Activated B cell treated with CpG ODN at 0.5 μM for 24 hours (primary cell): ENCODE measurements around the gene RETREG2. TPM values are rescaled to one million over a fixed set of nuclear protein-coding genes. Genes with fewer than 3 reads are reported as not detected.

ENCODE experiments used
- ATAC-seq: fragments of 200-7000 bp; cut with Tn5 transposase; one replicate; pipeline ENCODE4 v1.10.0; 2021; ENCODE audit warnings: low read depth, mild to moderate bottlenecking, moderate library complexity
- CTCF ChIA-PET: fragments of 350-600 bp; sonication (Branson Sonifier 250); formaldehyde crosslinking; loops from one replicate; lab custom pipeline; 2021; ENCODE audit warnings: antibody characterized with exemption; lab: Charles Lee
- POLR2A ChIA-PET: fragments of 350-600 bp; sonication (Branson Sonifier 250); formaldehyde crosslinking; loops from one replicate; lab custom pipeline; 2021; ENCODE audit warnings: antibody characterized with exemption; lab: Charles Lee
- DNase-seq: peaks from one replicate; pipeline ENCODE4 v3.0.0; 2022
- H3K27ac Mint-ChIP-seq: one replicate; pipeline ENCODE4 v1.8.0; 2020; ENCODE audit warnings: mixed read lengths
- H3K27me3 Mint-ChIP-seq: one replicate; pipeline ENCODE4 v1.8.0; 2021; ENCODE audit warnings: mixed read lengths
- H3K36me3 Mint-ChIP-seq: one replicate; pipeline ENCODE4 v1.8.0; 2021; ENCODE audit warnings: low read depth, mixed read lengths
- H3K4me1 Mint-ChIP-seq: one replicate; pipeline ENCODE4 v1.8.0; 2021; ENCODE audit warnings: mixed read lengths
- H3K4me3 Mint-ChIP-seq: one replicate; pipeline ENCODE4 v1.8.0; 2020; ENCODE audit warnings: mild to moderate bottlenecking, mixed read lengths
- H3K9me3 Mint-ChIP-seq: one replicate; pipeline ENCODE4 v1.8.0; 2020; ENCODE audit warnings: mixed read lengths
- CTCF ChIP-seq: fragments of 200-600 bp; IDR thresholded peaks from one replicate; pipeline ENCODE4 v1.8.0; 2022; ENCODE audit warnings: antibody characterized with exemption, mild to moderate bottlenecking
- intact Hi-C: fragments of 100-400 bp; cut with micrococcal nuclease; formaldehyde crosslinking; loops from one replicate; pipeline ENCODE4 v1.15.1; 2024
- total RNA-seq: library from RNA; stranded (reverse); gene quantifications from 2 replicates; pipeline ENCODE4 v1.2.3, GENCODE V29; 2022

RETREG2 gene
- total RNA-seq = 60.5 and 78.6 TPM in 2 replicates

GRCh38 chr2:219177552-219178376 is at the start of gene RETREG2:
Gene RETREG2 (plus strand): TSS chr2:219178275. CDS start chr2:219178353, 78 bp downstream.
- Mint-ChIP-seq H3K4me3 (peak within 1 kb of the TSS; percentile 96), H3K27me3 (no peaks in the 10 kb centered on the region), H3K9me3 (no peaks in the 10 kb centered on the region), H3K4me1 (peaks cover 40% of the 10 kb centered on the region), H3K27ac (peak within 1 kb of the TSS; percentile 99), H3K36me3 (peaks cover 76% of the 10 kb centered on the region)
- peak; percentile 78 for DNase-seq
- intact Hi-C loops = loop anchor here (1.0 to 5.0 kb wide), 18 partner anchors 10 to 960 kb away; partner anchors contain the start of genes AAMP, ABCB6, ANKZF1 and ARPC2
- peak; percentile 45 for ATAC-seq
- ChIA-PET POLR2A (interaction anchor here (0.6 to 4.7 kb wide), 18 partner anchors 11 to 279 kb away, joined by 3 to 98 read pairs (median 20); partner anchors contain the start of genes ABCB6, ANKZF1, ATG9A and DNAJB2), CTCF (interaction anchor here (4.7 kb wide), 1 partner anchor 117 kb away, joined by 33 read pairs; no protein-coding TSS in a partner anchor)
- no peak for TF ChIP-seq CTCF

- Mint-ChIP-seq H3K9me3 (no peaks in the 10 kb centered on the region), H3K27me3 (no peaks in the 10 kb centered on the region), H3K27ac (no peak overlapping the region), H3K4me3 (no peak overlapping the region), H3K36me3 (peaks cover 44% of the 10 kb centered on the region), H3K4me1 (no peaks in the 10 kb centered on the region)
- no peak for DNase-seq
- no peak for ATAC-seq
- intact Hi-C loops = no loop called here
- no peak for TF ChIP-seq CTCF
- ChIA-PET POLR2A (no interaction called here), CTCF (no interaction called here)
Measured at GRCh38 chr2:219128396-219128795, 49.7 kb upstream of the RETREG2 start.

- ChIA-PET POLR2A (no interaction called here), CTCF (no interaction called here)
Measured at GRCh38 chr2:219129589-219129988, 48.5 kb upstream of the RETREG2 start.

GRCh38 chr2:219131327-219131726 is 46.7 kb upstream of the RETREG2 start:
- intact Hi-C loops = no loop called here
- H3K4me3 Mint-ChIP-seq = no peak overlapping the region
- ChIA-PET POLR2A (no interaction called here), CTCF (no interaction called here)
- ATAC-seq = no peak
- TF ChIP-seq CTCF = no peak
- no peaks in the 10 kb centered on the region for H3K4me1 Mint-ChIP-seq
- H3K36me3 Mint-ChIP-seq = peaks cover 41% of the 10 kb centered on the region
- no peaks in the 10 kb centered on the region for H3K27me3 Mint-ChIP-seq
- no peaks in the 10 kb centered on the region for H3K9me3 Mint-ChIP-seq
- no peak for DNase-seq
- H3K27ac Mint-ChIP-seq = no peak overlapping the region

More at GRCh38 chr2:219129589-219129988, 48.5 kb upstream of the RETREG2 start:
- Mint-ChIP-seq H3K27me3 (no peaks in the 10 kb centered on the region), H3K4me3 (no peak overlapping the region), H3K4me1 (no peaks in the 10 kb centered on the region), H3K27ac (no peak overlapping the region), H3K9me3 (no peaks in the 10 kb centered on the region), H3K36me3 (peaks cover 45% of the 10 kb centered on the region)
- no peak for TF ChIP-seq CTCF
- intact Hi-C loops = no loop called here
- DNase-seq (no peak), ATAC-seq (no peak)

- TF ChIP-seq CTCF = no peak
- Mint-ChIP-seq H3K27me3 (no peaks in the 10 kb centered on the region), H3K27ac (no peak overlapping the region), H3K4me3 (no peak overlapping the region), H3K36me3 (peaks cover 37% of the 10 kb centered on the region), H3K4me1 (no peaks in the 10 kb centered on the region), H3K9me3 (no peaks in the 10 kb centered on the region)
- ChIA-PET CTCF (no interaction called here), POLR2A (no interaction called here)
- DNase-seq (no peak), ATAC-seq (no peak)
- intact Hi-C loops = no loop called here
Measured at GRCh38 chr2:219131744-219132143, 46.3 kb upstream of the RETREG2 start.
